HepG2 (cell line): ENCODE data around the gene NCMAP. TPM values are rescaled to one million over a fixed set of nuclear protein-coding genes. Genes with fewer than 3 reads are reported as not detected.

Experiments used
- CCAR2 ChIP-seq: fragments of 200-400 bp; formaldehyde crosslinking; optimal IDR thresholded peaks from 2 replicates; pipeline ENCODE3; 2018; ENCODE audit warnings: low read depth, mild to moderate bottlenecking, low read length, moderate library complexity
- FOXC1 ChIP-seq: sonication (generic); formaldehyde crosslinking; IDR thresholded peaks from 2 replicates; pipeline ENCODE4 v1.8.0; 2022; ENCODE audit warnings: mild to moderate bottlenecking, missing genetic modification reagents, borderline replicate concordance
- FOXK1 ChIP-seq: sonication (generic); formaldehyde crosslinking; IDR thresholded peaks from 2 replicates; pipeline ENCODE4 v1.4.0; 2020; ENCODE audit warnings: low read depth, missing genetic modification reagents, borderline replicate concordance
- FOXK2 ChIP-seq: fragments of 450-650 bp; IDR thresholded peaks from 2 replicates; pipeline ENCODE4 v1.6.1; 2016
- IKZF1 ChIP-seq: fragments of 450-650 bp; IDR thresholded peaks from 2 replicates; pipeline ENCODE4 v1.7.1; 2016
- MAFF ChIP-seq: IDR thresholded peaks from 2 replicates; pipeline ENCODE4 v1.6.1; 2011; ENCODE audit warnings: low read depth, low read length, improper control_type of control experiment
- NFE2 ChIP-seq: sonication (generic); formaldehyde crosslinking; IDR thresholded peaks from 2 replicates; pipeline ENCODE4 v1.4.0; 2020; ENCODE audit warnings: missing genetic modification reagents
- RARA ChIP-seq: IDR thresholded peaks from 2 replicates; pipeline ENCODE4 v1.6.1; 2016; ENCODE audit warnings: missing genetic modification reagents, missing compliant biosample characterization
- SMARCC2 ChIP-seq: fragments of 450-650 bp; IDR thresholded peaks from 2 replicates; pipeline ENCODE4 v1.6.1; 2017; ENCODE audit warnings: antibody characterized with exemption, mild to moderate bottlenecking
- YEATS2 ChIP-seq: sonication (generic); formaldehyde crosslinking; IDR thresholded peaks from 2 replicates; pipeline ENCODE4 v1.4.0; 2020; ENCODE audit warnings: missing genetic modification reagents, borderline replicate concordance
- YY1 ChIP-seq: IDR thresholded peaks from 2 replicates; pipeline ENCODE4 v1.6.1; 2011; ENCODE audit warnings: low read length, low read depth, moderate library complexity, mild to moderate bottlenecking; ENCODE audit not compliant: insufficient read depth, insufficient replicate concordance
- ZNF720 ChIP-seq: sonication (generic); formaldehyde crosslinking; IDR thresholded peaks from 2 replicates; pipeline ENCODE4 v1.4.0; 2020; ENCODE audit warnings: missing genetic modification reagents
- polyA plus RNA-seq, 8 experiments: library from polyadenylated mRNA; depleted of rRNA in 3 of 8; stranded (reverse) in 7 of 8; unstranded in 1 of 8; fragments of >200 nt; fragmentation: Illumina TruSeq in 4 of 8; extraction: Trizol in 4 of 8; gene quantifications; 2 replicates each; pipeline versions ENCODE4 v1.2.1 to v1.2.3, GENCODE V29; 2011 to 2016; ENCODE audit warnings: low read depth in 4 of 8, missing spikeins in 1 of 8, mixed read lengths in 1 of 8; ENCODE audit not compliant: insufficient read depth in 1 of 8
- total RNA-seq, 5 experiments: library from RNA; depleted of rRNA; stranded (reverse); fragments of >200 nt; fragmentation: Illumina TruSeq; extraction: Trizol; gene quantifications; 2 replicates each; pipeline ENCODE4 v1.2.3, GENCODE V29; 2016; ENCODE audit warnings: low read depth in 1 of 5
- TF ChIP-seq, protein P1 (sequence below): sonication (generic); formaldehyde crosslinking; IDR thresholded peaks from 2 replicates; pipeline ENCODE4 v1.5.1; 2020; ENCODE audit warnings: mild to moderate bottlenecking, moderate library complexity, missing genetic modification reagents
- TF ChIP-seq, protein P2 (sequence below): fragments of 450-650 bp; IDR thresholded peaks from 2 replicates; pipeline ENCODE4 v1.6.1; 2017; ENCODE audit warnings: mild to moderate bottlenecking
- TF ChIP-seq, protein P3 (sequence below): IDR thresholded peaks from 2 replicates; pipeline ENCODE4 v1.6.1; 2016; ENCODE audit warnings: missing compliant biosample characterization, missing genetic modification reagents, borderline replicate concordance
- TF ChIP-seq, protein P4 (sequence below): sonication (generic); formaldehyde crosslinking; IDR thresholded peaks from 2 replicates; pipeline ENCODE4 v1.5.1; 2020; ENCODE audit warnings: mild to moderate bottlenecking, missing genetic modification reagents

Gene NCMAP
- total and polyA plus RNA-seq, 2 of the 13 experiments (the other 11 are each of a cell fraction or from before 2014, with no cell fraction given): 2.7 to 20.0 TPM

DNA sequence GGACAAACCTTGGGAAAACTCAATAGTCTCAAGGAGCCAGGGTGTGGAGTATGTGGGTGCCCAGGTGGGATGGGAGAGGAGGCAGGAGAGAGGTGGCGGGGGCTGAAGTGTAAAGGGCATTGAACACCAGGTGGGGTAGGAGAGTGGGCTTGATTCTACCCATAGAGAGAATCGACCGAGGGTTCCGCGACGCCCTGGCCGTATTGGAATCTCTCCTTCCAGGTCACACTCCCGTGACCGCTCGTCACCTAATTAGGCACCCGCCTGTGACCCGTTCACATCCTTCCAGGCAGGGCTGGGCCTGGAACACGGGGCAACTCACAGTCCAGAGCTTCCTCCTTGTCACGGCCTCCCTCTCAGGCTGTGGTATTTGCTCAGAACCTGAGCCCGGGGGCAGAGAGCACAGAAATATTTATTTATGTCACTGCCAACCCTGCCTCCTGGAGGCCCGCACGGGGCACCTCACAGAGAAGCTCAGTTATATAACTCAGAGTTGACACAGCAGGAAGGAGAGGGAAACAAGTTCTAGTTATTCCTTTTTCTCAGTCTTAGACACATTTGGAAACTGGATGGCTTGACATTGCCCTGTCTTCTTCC is 12.0 kb downstream of the NCMAP start (continued):
- TF ChIP-seq SMARCC2 (no peak), MAFF (no peak), IKZF1 (no peak), YEATS2 (peak; percentile 29; the same call in 1 of the 2 replicates), FOXK1 (peak; percentile 79), YY1 (peak; percentile 51), FOXC1 (CRISPR knock-in tag) (peak; percentile 46; the same call in 1 of the 2 replicates), CCAR2 (no peak), NFE2 (CRISPR knock-in tag) (no peak), RARA (CRISPR knock-in tag) (peak; percentile 91), ZNF720 (CRISPR knock-in tag) (no peak), FOXK2 (no peak)
- TF ChIP-seq, protein P1, sequence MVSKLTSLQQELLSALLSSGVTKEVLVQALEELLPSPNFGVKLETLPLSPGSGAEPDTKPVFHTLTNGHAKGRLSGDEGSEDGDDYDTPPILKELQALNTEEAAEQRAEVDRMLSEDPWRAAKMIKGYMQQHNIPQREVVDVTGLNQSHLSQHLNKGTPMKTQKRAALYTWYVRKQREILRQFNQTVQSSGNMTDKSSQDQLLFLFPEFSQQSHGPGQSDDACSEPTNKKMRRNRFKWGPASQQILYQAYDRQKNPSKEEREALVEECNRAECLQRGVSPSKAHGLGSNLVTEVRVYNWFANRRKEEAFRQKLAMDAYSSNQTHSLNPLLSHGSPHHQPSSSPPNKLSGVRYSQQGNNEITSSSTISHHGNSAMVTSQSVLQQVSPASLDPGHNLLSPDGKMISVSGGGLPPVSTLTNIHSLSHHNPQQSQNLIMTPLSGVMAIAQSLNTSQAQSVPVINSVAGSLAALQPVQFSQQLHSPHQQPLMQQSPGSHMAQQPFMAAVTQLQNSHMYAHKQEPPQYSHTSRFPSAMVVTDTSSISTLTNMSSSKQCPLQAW (CRISPR knock-in tag): peak; percentile 87
- TF ChIP-seq, protein P2, sequence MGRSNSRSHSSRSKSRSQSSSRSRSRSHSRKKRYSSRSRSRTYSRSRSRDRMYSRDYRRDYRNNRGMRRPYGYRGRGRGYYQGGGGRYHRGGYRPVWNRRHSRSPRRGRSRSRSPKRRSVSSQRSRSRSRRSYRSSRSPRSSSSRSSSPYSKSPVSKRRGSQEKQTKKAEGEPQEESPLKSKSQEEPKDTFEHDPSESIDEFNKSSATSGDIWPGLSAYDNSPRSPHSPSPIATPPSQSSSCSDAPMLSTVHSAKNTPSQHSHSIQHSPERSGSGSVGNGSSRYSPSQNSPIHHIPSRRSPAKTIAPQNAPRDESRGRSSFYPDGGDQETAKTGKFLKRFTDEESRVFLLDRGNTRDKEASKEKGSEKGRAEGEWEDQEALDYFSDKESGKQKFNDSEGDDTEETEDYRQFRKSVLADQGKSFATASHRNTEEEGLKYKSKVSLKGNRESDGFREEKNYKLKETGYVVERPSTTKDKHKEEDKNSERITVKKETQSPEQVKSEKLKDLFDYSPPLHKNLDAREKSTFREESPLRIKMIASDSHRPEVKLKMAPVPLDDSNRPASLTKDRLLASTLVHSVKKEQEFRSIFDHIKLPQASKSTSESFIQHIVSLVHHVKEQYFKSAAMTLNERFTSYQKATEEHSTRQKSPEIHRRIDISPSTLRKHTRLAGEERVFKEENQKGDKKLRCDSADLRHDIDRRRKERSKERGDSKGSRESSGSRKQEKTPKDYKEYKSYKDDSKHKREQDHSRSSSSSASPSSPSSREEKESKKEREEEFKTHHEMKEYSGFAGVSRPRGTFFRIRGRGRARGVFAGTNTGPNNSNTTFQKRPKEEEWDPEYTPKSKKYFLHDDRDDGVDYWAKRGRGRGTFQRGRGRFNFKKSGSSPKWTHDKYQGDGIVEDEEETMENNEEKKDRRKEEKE: no peak
- TF ChIP-seq, protein P3, sequence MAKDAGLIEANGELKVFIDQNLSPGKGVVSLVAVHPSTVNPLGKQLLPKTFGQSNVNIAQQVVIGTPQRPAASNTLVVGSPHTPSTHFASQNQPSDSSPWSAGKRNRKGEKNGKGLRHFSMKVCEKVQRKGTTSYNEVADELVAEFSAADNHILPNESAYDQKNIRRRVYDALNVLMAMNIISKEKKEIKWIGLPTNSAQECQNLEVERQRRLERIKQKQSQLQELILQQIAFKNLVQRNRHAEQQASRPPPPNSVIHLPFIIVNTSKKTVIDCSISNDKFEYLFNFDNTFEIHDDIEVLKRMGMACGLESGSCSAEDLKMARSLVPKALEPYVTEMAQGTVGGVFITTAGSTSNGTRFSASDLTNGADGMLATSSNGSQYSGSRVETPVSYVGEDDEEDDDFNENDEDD (CRISPR knock-in tag): no peak
- TF ChIP-seq, protein P4, sequence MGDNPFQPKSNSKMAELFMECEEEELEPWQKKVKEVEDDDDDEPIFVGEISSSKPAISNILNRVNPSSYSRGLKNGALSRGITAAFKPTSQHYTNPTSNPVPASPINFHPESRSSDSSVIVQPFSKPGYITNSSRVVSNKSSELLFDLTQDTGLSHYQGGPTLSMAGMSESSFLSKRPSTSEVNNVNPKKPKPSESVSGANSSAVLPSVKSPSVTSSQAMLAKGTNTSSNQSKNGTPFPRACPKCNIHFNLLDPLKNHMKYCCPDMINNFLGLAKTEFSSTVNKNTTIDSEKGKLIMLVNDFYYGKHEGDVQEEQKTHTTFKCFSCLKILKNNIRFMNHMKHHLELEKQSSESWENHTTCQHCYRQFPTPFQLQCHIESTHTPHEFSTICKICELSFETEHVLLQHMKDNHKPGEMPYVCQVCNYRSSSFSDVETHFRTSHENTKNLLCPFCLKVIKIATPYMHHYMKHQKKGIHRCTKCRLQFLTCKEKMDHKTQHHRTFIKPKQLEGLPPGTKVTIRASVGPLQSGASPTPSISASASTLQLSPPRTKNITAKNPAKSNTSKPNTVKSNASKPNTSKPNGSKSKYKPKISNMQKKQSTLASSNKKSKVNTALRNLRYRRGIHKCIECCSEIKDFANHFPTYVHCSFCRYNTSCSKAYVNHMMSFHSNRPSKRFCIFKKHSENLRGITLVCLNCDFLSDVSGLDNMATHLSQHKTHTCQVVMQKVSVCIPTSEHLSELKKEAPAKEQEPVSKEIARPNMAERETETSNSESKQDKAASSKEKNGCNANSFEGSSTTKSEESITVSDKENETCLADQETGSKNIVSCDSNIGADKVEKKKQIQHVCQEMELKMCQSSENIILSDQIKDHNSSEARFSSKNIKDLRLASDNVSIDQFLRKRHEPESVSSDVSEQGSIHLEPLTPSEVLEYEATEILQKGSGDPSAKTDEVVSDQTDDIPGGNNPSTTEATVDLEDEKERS: peak; percentile 73; the same call in 1 of the 2 replicates
